ENCODE data around the gene ASB4.

GRCh38 chr7:95527776-95528250 is 42.1 kb downstream of the ASB4 start:
- no peak for TF ChIP-seq CTCF (IDR thresholded peaks at IDR 0.05; ENCODE audit: low read depth, low read length)
- no peak for TF ChIP-seq EZH2phosphoT487 (IDR thresholded peaks at IDR 0.05; ENCODE audit: low read depth)

Measured in OCI-LY3 (cell line).